NOMO-1 treated with DMSO at 0.1 percent for 48 hours (cell line): Measurements from ENCODE around the gene VGLL2.

Experiments
- DNase-seq: peaks from one replicate; lab custom pipeline; 2025; ENCODE audit not compliant: unreplicated experiment; lab: John Stamatoyannopoulos, UW

VGLL2 gene

DNA sequence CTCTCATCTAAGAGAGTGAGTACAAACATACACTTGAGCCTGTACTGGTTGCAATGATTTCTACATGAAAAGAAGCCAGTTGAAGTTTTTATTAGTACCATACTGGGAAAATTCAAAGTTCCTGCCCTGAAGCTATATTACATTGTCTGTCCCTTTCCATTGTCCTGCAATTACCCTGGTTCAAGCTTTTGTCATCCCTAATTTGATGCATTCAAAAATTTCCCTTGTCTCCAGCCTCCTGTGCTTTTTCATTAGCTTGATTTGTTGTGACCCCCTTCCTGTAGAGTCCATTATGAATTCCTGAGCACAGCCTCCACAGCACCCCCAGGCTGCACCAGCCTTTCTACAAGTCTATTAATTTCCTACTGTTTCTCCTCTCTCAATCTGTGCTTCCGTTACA, 46.4 kb downstream of the VGLL2 start:
- DNase-seq, result no peak

DNA sequence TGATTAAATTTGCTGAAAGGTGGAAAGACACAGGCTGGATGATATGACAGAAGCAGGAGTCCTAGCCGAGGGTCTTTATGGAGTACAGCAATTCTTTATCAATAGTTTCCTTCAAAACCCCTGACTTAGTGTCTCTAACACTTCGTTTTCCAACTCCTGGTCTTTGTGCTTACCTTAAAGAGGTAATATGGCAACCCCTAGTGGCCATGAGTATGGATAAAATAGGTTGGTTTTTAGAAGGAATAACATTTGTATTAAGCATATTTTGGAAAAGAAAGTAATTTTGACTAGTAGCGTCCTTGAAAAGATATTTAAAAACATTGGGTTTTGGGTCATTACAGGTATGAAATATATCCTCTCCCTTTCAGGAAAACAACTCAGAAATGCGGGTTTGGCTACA, 51.9 kb downstream of the VGLL2 start:
- DNase-seq, result no peak
